Raji (cell line): ENCODE results near the gene CCDC12.

Experiments used
- POLR2A ChIP-seq: IDR thresholded peaks from 2 replicates; pipeline ENCODE4 v1.6.1; 2011; ENCODE audit warnings: low read depth, low read length, control low read depth; ENCODE audit not compliant: insufficient read depth

The CCDC12 gene

DNA sequence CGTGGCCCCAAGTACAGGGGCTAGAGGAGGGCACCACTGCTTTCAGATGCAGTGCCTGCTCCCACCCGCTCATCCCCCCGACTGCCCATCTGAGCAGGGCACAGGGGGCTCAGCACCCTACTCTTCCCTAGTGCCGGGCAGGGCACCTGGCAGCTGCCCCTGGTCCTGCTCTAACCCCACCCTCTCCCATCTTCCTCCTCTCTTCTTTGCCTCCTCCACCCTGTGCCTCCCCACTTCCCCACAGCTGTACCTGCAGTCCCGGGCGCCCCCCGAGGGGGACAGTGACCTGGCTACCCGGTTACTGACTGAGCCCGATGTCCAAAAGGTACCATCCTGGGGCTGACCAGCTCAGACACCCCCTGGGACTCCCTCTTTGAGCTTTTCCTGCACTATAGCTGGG is 15.7 kb upstream of the CCDC12 start:
- no peak for TF ChIP-seq POLR2A

DNA sequence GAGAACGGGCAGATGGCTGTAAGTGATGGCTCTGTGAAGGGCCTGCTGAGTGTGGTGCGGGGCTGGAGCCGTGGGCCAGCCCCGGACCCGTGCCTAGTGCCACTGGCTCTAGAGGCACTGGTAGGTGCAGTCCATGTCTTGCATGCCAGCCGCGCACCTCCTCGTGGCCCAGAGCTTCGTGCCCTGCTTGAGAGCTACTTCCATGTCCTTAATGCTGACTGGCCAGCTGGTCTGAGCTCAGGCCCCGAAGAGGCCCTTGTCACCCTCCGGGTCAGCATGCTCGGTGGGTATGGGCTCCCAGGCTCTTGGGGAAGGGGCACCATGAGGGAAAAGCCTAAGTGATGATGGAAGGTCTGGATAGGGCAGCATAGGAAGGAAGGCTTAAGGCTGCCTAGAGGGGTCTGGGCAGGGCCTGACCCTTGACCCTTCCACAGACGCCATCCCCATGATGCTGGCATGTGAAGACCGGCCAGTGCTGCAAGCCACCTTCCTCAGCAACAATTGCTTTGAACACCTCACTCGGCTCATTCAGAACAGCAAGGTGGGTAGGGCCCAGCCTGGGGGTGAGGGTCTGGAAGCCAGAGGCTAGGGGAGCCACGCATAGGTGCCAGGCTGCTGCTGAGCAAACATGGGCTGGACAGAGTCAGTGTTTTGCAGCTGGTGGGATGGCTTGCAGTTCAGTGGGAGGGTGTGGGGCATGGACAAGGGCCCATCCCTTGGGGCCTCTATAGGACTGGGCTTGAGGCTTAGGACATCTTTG is 15.0 kb upstream of the CCDC12 start:
- TF ChIP-seq POLR2A: no peak

DNA sequence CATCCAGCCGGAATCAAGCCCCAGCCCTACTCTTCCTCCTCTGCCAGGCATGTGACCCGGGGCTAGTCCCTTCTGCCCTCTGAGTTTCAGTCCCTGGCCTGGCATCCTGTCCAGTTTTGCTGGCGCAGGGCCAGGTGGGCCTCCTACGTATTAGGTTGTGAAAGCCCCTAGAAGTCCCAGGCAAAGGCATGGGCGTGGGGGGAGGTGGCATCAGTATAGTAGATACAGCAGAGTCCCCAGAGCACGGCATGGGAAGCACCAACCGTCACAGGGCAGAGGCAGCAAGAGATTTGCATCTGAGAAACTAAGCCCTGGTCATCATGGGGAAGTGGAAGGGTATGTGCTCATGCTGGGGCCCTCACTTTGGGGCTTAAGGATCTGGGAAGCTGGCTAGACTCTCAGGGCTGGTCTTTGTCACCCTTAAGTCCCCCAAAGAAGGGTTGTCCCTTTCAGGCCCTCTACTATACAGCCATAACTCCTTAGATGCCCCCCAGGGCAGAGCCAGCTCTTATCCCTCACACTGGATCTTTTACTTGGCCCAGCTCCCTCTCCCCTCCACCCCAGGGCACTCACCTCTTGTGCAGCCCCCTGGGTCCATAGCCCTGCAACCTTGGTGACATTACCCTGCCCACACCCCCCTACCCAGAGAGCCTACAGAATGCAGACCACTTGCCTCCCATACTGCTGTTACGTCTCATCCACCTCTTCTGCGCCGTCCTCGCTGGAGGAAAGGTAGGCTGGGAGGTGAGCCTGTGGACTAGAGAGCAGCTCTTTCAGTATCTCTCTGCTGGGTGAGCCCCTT is 14.2 kb upstream of the CCDC12 start:
- TF ChIP-seq POLR2A: no peak

DNA sequence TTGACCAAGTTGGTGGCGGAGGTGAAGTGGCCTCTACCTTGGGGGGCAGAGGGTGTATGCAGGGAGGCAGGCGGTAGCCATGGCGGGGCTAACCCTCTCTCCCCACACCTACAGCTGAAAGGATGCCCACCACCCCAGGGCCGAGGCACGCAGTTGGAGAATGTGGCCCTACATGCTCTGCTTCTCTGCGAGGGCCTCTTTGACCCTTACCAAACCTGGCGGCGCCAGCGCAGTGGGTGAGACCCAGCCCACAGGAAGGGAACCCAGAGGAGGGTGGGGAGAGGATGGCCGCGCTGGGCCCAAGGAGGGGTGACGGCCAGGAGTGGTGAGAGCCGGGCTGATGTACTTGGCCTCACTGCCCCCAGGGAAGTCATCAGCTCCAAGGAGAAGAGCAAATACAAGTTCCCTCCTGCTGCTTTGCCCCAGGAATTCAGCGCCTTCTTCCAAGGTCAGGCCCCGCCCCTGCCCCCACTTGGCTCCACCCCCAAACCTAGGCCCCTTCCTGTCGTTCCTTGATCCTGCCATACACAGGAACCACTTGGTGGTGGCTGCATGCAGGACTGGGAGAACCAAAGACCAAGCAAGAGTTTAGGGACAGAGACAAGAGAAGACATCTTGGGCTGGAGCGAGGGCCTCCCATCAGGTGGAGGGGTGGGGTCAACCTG is 12.7 kb upstream of the CCDC12 start:
- no peak for TF ChIP-seq POLR2A

DNA sequence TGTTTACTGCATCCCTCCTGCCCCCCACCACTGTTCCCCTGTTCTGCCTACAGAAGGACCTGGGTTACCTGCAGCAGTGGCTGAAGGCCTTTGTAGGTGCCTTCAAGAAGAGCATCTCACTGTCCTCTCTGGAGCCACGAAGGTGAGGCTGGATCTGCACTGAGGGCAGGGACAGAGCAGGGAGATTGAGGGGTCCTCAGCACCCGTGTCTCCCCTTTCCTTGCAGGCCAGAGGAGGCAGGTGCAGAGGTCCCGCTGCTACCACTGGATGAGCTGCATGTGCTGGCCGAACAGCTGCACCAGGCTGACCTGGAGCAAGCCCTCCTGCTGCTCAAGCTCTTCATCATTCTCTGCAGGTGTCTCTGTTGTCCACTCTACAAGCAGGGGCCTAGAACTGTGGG is 12.1 kb upstream of the CCDC12 start:
- TF ChIP-seq POLR2A: no peak

DNA sequence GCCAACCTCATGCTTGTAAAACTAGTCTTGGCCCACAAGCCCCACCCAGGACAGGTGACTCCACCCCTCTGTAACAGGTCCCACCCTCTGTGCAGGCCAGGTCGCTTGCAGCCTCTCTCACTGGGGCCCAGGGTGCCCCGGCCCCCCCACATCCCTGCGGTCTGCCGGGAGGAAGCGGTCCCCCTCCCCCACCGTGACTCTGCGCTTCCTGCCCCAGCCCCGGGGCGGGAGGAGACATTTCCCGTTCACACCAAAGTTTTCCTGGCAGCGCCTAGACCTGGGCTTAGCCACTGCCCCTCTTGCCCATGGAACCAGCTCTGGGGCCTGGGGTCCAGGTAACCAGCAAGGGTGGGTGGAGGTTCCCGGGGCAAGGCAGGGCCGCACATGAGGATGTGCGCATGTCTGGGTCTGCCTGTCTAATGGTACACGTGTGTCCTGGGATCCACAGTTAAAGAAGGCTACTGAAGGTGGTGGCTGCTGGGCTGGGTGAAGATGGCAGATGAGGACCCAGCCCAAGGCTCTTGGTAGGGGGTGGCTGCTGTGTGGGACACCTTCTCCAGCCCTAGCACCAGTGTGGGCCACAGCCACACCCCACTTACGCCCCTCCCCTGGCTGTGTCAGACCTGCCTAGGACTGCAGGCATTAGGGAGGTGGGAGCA is 11.3 kb upstream of the CCDC12 start:
- no peak for TF ChIP-seq POLR2A

DNA sequence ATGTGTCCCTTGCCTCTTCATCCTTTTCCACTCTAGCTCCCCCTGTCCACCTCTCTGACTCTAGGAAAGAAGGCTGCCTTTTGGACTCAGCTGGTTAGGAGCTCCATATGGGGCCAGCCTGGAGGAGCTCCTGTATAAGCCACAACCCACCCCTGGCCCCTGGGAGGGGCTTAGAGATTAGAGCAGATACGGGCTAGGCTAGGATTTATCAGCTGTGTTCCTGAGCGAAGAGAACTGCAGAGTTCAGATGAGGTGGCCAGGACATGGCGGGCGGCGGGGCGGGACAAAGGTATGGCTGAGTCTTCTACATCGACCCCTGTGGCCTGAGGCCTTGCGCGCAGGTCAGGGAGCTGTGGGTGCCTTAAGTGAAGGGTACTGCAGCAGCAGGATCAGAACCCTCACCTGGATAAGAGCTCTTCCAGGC is 10.8 kb upstream of the CCDC12 start:
- TF ChIP-seq POLR2A: no peak

DNA sequence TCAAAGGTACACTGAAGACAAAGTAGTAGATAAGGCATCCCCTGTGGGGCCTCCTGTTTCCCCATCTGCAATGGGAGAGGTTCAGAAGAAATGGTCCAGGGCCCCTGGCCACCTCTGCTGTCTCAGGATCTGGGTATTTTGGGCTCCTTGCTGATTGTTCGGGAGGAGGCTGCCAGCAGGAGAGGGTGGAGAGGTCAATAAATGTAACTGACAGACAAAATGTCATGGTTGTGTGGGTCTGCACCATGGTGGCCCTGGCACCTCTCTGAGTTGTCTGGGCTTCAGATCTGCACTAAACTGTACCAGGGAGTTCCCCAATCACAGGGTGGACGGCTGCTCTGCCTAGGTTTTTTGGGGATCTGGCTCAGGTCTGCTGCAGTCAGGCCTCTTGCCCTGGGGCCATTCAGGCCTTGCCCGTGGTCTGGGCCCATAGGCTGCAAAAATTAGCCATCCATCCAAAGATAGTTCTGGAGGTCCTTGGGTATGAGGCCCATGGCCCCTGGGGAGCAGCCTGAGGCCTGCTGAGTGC is 10.3 kb upstream of the CCDC12 start:
- no peak for TF ChIP-seq POLR2A

DNA sequence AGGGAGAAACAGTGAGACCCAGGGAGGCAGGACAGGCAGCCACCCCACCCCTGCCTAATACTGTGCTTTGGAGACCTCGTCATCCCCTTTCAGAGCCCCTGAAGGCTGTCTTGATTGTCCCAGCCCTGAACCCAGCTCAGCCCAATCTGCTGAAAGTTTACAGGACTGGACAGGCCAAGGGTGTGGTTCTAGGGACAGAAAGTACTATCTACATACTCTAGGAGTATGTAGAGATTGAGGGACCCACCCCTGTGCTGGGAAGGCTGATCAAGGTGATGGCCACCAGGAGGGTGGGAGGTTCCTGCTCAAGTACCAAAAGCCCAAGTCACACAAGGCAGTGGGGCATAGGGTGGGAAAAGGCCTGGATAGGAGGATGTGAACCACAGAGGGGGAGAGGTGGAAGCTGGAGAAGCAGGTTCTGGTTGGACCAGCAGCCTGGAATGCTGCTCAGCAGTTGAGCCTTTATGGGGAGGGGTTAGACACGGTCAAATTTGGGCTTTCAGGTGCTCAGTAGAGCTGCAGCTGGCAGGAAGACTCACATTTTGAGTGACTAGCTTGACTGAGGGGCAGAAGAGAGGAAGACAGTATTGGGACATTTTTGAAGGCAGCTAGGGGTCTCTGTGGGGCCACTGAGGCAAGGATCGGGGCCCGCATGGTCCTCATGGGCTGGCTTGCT is 9.6 kb upstream of the CCDC12 start:
- TF ChIP-seq POLR2A: no peak

DNA sequence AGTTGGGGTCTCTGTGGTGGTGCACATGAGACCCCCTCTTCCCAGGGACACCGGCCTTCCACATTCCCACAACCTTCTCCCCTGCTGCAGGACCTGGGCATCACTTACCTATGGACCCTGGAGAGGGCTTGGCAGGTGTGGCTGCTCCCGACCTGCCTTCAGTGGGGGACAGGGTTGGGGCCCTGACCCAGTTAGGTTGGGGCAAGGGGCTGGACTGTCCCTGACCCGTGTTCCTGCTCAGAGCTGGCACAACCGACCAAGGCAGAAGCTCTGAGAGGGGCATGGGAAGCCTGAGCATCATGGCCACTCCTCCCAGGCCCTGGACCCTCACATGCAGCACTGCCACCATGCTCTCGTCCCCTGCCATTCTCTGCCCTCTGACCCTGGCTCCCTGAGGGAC is 9.0 kb upstream of the CCDC12 start:
- no peak for TF ChIP-seq POLR2A

DNA sequence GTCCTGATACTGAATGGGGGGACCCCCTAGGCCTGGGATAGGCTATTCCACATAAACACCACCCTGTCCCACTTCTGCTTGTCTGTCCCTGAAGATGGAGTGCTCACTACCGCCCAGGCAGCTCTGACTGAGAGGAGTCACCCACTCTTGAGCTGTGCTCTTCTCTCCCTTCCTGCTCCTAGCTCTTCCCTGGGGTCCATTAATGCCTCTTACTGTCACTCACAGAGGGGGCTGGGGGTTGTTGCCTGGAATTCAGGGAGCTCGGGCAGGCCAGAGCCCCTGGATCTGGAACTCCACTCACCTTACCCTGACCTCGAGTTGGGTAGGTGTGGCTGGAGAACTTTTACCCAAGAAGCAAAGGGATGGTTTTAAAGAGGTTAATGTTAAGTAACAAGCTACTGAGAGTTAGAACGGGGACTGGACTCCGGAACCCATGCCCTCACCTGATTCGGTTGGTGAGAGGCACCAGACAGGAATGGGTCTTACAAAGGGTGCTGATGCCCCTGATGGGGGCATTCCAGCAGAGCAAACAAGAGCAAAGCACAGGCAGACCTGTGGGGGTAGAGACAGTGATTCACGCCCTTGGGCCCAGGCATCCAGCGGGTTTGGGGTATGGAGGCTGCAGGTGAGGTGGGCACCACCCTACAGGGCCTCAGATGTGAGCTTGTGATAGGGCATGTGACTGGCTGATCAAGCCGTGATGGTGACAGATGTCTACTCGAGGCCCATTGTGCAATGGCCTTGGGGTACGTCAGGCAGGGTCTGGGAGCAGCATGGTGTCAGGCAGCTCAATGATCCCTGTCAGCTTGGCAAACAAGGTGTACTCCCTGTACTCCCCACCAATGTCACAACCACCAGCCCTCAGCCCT is 8.3 kb upstream of the CCDC12 start:
- TF ChIP-seq POLR2A: no peak

DNA sequence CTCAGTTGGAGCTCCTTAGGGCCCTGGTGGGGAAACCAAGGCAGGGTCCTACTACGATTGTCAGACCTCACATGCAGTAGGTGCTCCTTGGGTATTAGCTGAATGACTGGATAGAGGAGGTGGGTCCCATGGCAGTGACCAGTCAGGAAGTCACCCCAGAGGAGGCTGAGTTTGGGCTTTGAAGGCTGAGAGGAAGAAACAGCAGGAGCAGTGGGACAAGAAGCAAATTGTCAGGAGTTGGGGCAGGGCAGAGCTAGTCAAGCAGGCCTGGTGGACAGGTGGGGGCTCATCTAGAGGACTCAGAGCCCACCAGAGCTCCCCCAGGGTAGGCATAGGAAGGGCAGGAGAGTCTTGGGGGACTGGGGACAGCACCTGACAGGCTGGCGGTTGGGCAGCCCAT is 6.0 kb upstream of the CCDC12 start:
- TF ChIP-seq POLR2A: no peak

DNA sequence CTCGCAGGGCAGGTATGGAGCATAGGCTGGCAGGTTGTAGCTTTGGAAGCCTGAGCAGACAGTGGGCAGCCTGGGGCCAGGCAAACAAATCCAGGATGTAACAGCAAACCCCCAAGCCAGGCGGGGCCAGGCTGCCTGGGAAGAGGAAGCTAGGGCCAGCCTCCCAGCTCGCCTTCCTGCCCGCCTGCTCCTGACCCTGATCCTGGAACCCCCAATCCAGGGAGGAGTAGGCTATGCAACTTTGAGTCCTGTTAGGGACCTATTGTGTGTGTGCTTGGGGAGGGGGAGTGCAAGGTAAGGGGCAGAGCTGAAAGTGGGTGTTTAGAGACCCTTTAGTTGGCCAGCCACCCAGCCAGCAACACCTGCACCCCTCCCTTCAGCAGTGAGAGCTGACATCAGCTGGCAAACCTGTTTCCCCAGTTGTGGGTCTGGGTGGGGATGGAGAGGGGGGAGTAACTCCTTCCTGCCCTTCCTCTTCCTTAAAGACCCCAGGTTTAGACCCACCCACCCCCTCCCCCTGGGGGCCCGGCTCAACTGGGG is 5.5 kb upstream of the CCDC12 start:
- TF ChIP-seq POLR2A: no peak
